ENCODE data around the gene MYO9A. TPM values are rescaled to one million over a fixed set of nuclear protein-coding genes. Genes with fewer than 3 reads are reported as not detected.

The MYO9A gene
- total and polyA plus RNA-seq, 10 of the 15 experiments (the other 5 are each of a cell fraction or from before 2014, with no cell fraction given), result 3.3 to 25.3 (median 12.2) TPM

GRCh38 chr15:71971905-71972304, 146.0 kb downstream of the MYO9A start (continued):
- TF ChIP-seq CUX1 (IDR thresholded peaks at IDR 0.05; ENCODE audit: insufficient replicate concordance, low read depth, low read length) (no peak), TCF12 (IDR thresholded peaks at IDR 0.05; ENCODE audit: low read depth, low read length) (no peak), BCLAF1 (IDR thresholded peaks at IDR 0.05) (no peak), IRF5 (IDR thresholded peaks at IDR 0.05; ENCODE audit: borderline replicate concordance) (no peak), RUNX3 (IDR thresholded peaks at IDR 0.05; ENCODE audit: low read length) (no peak), KDM1A (IDR thresholded peaks at IDR 0.05; ENCODE audit: borderline replicate concordance) (no peak)

All from GM12878 (cell line).